Transverse colon (tissue), 4 donors: ENCODE data around the gene TECPR2.

Source experiments
- CTCF ChIP-seq, 5 experiments: fragments of 200-600 bp in 3 of 5; fragments of 450-650 bp in 2 of 5; sonication (generic) in 3 of 5; IDR thresholded peaks; 1 replicate in 2 of 5; 2 replicates in 3 of 5; pipeline ENCODE4 v1.5.1; 2016 to 2017; ENCODE audit warnings: antibody characterized with exemption in 5 of 5, inconsistent platforms in 3 of 5, mild to moderate bottlenecking in 2 of 5, moderate library complexity in 1 of 5
- POLR2AphosphoS5 ChIP-seq, 3 donors: sonication (generic); formaldehyde crosslinking; IDR thresholded peaks; one replicate each; pipeline ENCODE4 v1.6.1; 2016; ENCODE audit warnings: antibody characterized with exemption in 3 of 3

- TF ChIP-seq CTCF (IDR thresholded peaks at IDR 0.05) (no peak), POLR2AphosphoS5 (IDR thresholded peaks at IDR 0.05) (no peak)
These were observed 141.7 kb downstream of the TECPR2 start for GRCh38 chr14:102504328-102504999.
